Motor neuron (in vitro differentiated cells): ENCODE data around the gene JAK2. TPM values are rescaled to one million over a fixed set of nuclear protein-coding genes. Genes with fewer than 3 reads are reported as not detected.
"Not testable (repeated sequence)": the region's sequence is repeated elsewhere in the genome, so short reads cannot be mapped to it uniquely, and the experiment has no call there.

Source experiments
- ATAC-seq, 8 experiments: fragments of 200-7000 bp; cut with Tn5 transposase; replicated peaks in 6 of 8; 2 replicates each; pipeline ENCODE4 v1.8.0; 2021; ENCODE audit warnings: mild to moderate bottlenecking in 8 of 8, moderate library complexity in 8 of 8
- H3K27ac ChIP-seq, 2 donors: fragments of 250-450 bp; sonication (Bioruptor Pico); 2 replicates each; pipeline ENCODE4 v1.9.0; 2021; ENCODE audit warnings: antibody characterized with exemption in 2 of 2, mild to moderate bottlenecking in 2 of 2, moderate library complexity in 1 of 2
- H3K4me1 ChIP-seq, 2 donors: fragments of 250-450 bp; sonication (Bioruptor Pico); replicated peaks in 1 of 2; 2 replicates each; pipeline ENCODE4 v1.6.1; 2021; ENCODE audit warnings: antibody characterized with exemption in 2 of 2, mild to moderate bottlenecking in 2 of 2, moderate library complexity in 1 of 2
- H3K4me3 ChIP-seq, 5 donors: fragments of 250-450 bp; sonication (Bioruptor Pico); 2 replicates each; pipeline ENCODE4 v1.9.0; 2021; ENCODE audit warnings: antibody characterized with exemption in 5 of 5, mild to moderate bottlenecking in 5 of 5, moderate library complexity in 4 of 5
- WGBS, 10 experiments: fragments of 450-650 bp; shearing (Covaris generic); methylation state at CpG; one replicate each; pipeline ENCODE4 v1.0.0; 2022; 5-methylcytosine and 5-hydroxymethylcytosine counted together
- in situ Hi-C, 9 experiments: fragments of 400-800 bp; cut with MboI; loops; one replicate each; pipeline ENCODE4 v1.15.0; 2021; ENCODE audit warnings: low sequenced_read_pairs in 9 of 9, low pct_unique_long_range_greater_than_20kb in 2 of 9; ENCODE audit not compliant: unreplicated experiment in 9 of 9
- total RNA-seq, 8 experiments: library from RNA; unstranded; fragments of 300-600 nt; gene quantifications; 2 replicates each; pipeline versions ENCODE4 v1.2.3 to v1.2.4, GENCODE V29; 2022

JAK2 gene
- total RNA-seq, 8 experiments from 2014 or later = 6.5 to 28.2 (median 9.8) TPM

DNA sequence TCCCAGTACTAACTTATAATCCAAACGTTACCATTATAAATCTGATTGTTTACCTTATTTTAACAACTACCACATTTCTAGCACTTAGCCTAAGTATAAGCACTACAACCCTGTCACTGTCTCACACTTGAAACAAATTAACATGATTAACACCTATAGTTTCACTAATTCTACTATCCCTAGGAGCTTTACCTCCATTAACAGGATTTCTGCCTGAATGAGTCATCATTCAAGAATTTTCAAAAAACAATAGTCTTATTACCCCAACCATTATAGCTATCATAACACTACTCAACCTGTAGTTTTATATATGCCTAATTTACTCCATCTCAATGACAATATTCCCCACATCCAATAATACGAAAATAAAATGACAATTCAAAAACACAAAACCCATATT lies 110.7 kb downstream of the JAK2 start:
- H3K4me1 ChIP-seq = no peaks in the 10 kb centered on the region
- WGBS, 10 experiments = 73 to 100% (median 94%) methylated on average over 1 to 2 of the region's 2 CpGs; no CpG with 5 or more reads in 1 of the 10 experiments
- no peak overlapping the region for H3K4me3 ChIP-seq
- no peak for ATAC-seq
- in situ Hi-C loops = no loop called here
- H3K27ac ChIP-seq = no peak overlapping the region

DNA sequence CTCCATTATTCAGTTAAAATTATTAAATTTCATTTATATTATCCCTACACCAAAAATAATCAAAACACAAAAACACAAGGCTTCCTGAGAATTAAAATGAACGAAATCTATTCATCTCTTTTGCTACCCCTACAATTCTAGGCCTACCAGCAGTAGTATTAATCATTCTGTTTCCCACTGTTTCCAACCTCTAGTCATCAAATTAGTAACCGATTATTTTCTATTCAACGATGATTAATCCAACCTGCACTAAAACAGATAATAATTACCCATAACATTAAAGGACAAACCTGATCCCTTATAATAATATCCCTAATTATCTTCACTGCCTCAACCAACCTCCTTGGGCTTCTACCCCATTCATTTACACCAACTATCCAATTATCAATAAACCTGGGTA lies 114.4 kb downstream of the JAK2 start:
- in situ Hi-C loops = no loop called here
- Histone ChIP-seq H3K4me3 (no peak overlapping the region), H3K27ac (no peak overlapping the region), H3K4me1 (no peaks in the 10 kb centered on the region)
- 50 to 100% (median 92%) methylated on average over 1 to 3 of the region's 3 CpGs; no CpG with 5 or more reads in 1 of the 10 experiments for WGBS, 10 experiments
- no peak for ATAC-seq

DNA sequence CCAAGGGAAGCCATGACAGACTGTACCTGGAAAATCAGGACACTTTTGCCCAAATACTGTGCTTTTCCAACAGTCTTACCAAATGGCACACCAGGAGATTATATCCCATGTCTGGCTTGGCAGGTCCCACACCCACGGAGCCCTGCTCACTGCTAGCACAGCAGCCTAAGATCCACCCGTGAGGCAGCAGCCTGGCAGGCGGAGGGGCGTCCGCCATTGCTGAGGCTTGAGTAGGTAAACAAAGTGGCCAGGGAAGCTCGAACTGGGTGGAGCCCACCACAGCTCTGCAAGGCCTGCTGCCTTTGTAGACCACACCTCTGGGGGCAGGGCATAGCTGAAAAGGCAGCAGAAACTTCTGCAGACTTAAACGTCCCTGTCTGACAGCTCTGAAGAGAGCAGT lies 116.1 kb downstream of the JAK2 start:
- H3K27ac ChIP-seq, H3K4me3 ChIP-seq, H3K4me1 ChIP-seq, ATAC-seq, in situ Hi-C loops: not testable (repeated sequence)
- WGBS, 10 experiments = 40 to 94% (median 50%) methylated on average over 1 to 3 of the region's 7 CpGs; no CpG with 5 or more reads in 7 of the 10 experiments

DNA sequence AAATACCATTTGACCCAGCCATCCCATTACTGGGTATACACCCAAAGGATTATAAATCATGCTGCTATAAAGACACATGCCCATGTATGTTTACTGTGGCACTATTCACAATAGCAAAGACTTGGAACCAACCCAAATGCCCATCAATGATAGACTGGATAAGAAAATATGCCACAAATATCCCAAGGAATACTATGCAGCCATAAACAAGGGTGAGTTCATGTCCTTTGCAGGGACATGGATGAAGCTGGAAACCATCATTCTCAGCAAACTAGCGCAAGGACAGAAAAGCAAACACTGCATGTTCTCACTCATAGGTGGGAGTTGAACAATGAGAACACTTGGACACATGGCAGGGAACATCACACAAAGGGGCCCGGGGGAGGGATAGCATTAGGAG lies 121.4 kb downstream of the JAK2 start:
- H3K4me3 ChIP-seq, H3K4me1 ChIP-seq, ATAC-seq, in situ Hi-C loops, H3K27ac ChIP-seq: not testable (repeated sequence)
- WGBS, 10 experiments = 86 to 100% (median 100%) methylated on average over 1 to 2 of the region's 2 CpGs

DNA sequence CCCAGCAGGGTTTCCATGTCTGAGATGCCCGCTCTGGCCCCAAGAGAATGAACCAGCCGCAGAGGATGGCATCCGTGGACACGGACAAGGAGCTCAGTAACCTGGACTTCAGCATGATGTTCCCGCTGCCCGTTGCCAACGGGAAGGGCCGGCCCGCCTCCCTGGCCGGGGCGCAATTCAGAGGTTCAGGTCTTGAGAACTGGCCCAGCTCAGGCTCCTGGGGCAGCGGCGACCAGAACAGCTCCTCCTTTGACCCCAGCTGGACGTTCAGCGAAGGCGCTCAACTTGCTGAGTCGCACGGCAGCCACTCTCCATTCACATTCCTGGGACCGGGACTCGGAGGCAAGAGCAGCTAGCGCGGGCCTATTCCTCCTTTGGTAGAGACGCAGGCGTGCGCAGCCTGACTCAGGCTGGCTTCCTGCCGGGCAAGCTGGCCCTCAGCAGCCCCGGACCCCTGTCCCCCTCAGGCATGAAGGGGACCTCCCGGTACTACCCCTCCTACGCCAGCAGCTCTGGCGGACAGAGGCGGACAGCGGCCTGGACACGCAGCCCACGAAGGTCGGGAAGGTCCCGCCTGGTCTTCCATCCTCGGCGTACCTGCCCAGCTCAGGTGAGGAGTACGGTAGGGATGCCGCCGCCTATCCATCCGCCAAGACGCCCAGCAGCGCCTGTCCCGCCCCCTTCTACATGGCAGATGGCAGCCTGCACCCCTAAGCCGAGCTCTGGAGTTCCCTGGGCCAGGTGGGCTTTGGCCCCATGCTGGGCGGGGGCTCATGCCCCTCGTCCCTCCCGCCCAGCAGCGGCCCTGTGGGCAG lies 126.0 kb downstream of the JAK2 start:
- in situ Hi-C loops = no loop called here
- WGBS, 10 experiments = 94 to 100% methylated on average over 4 to 10 of the region's 50 CpGs; no CpG with 5 or more reads in 8 of the 10 experiments
- Histone ChIP-seq H3K27ac (no peak overlapping the region), H3K4me3 (no peak overlapping the region), H3K4me1 (no peaks in the 10 kb centered on the region)
- ATAC-seq = no peak

DNA sequence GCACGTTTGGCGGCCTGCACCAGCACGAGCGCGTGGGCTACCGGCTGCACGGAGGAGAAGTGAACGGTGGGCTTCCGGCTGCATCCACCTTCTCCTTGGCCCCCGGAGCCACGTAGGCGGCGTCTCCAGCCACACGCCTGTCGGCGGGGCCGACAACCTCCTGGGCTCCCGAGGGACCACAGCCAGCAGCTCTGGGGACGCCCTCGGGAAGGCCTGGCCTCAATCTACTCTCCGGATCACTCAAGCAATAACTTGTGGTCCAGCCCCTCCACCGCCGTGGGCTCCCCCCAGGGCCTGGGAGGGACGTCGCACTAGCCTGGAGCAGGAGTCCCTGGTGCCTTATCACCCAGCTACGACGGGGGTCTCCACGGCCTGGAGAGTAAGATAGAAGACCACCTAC lies 126.6 kb downstream of the JAK2 start:
- H3K4me1 ChIP-seq = no peaks in the 10 kb centered on the region
- no peak overlapping the region for H3K4me3 ChIP-seq
- ATAC-seq = no peak
- in situ Hi-C loops = no loop called here
- WGBS, 10 experiments = 93% methylated on average over 9 of the region's 28 CpGs; no CpG with 5 or more reads in 9 of the 10 experiments
- H3K27ac ChIP-seq = no peak overlapping the region

DNA sequence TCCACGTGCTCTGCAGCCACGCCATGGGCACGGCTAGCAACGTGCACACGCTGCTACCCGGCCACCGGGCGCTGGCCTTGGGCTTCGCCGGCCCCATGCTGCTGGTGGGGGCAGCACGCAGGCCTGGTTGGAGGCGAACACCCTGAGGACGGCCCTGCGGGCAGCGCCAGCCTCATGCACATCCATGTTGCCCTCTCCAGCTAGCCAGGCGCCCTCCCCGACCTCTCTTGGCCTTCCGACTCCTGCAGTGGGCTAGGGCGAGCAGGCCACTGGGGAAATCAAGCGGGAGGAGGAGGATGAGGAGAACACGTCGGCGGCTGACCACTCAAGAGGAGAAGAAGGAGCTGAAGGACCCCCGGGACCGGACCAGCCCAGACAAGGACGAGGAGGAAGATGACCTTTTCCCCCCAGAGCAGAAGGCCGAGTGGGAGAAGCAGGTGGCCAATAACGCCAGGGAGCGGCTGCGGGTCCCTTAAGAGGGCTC lies 127.1 kb downstream of the JAK2 start:
- Histone ChIP-seq H3K27ac (no peak overlapping the region), H3K4me1 (no peaks in the 10 kb centered on the region), H3K4me3 (no peak overlapping the region)
- WGBS, 10 experiments = 93 to 100% (median 96%) methylated on average over 3 to 17 of the region's 30 CpGs; no CpG with 5 or more reads in 4 of the 10 experiments
- no peak for ATAC-seq
- in situ Hi-C loops = no loop called here

DNA sequence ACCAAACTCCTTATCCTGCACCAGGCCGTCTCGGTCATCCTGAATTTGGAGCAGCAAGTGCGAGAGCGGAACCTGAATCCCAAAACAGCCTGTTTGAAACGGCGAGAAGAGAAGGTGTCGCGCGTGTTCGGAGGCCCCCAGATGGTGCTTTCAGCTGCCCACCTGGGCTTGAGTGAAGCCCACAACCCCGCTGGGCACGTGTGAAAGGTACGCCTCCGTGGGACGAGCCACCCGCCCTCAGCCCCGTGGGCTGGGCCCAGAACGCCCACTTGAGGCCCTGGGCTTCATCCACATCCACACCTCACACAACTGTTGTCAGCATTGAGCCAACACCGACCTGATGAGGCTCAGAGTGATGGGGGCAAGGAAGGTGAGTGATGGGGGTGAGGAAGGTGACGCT lies 127.6 kb downstream of the JAK2 start:
- WGBS, 10 experiments = 84 to 100% (median 94%) methylated on average over 2 to 10 of the region's 20 CpGs; no CpG with 5 or more reads in 6 of the 10 experiments
- in situ Hi-C loops = no loop called here
- no peak for ATAC-seq
- Histone ChIP-seq H3K27ac (no peak overlapping the region), H3K4me3 (no peak overlapping the region), H3K4me1 (no peaks in the 10 kb centered on the region)

DNA sequence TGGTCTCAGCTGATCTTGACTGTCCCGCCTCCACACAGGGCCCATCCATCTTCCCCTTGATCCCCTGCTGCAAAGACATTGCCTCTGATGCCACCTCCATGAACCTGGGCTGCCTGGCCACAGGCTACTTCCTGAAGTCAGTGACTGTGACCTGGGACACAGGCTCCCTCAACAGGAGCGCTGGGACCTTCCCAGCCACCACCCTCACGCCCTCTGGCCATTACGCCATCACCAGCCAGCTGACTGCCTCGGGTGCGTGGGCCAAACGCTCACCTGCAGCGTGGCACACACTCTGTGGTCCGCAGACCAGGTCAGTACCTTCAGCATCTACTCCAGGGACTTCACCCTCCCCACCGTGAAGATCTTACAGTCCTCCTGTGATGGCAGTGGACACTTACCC lies 128.5 kb downstream of the JAK2 start:
- no peak overlapping the region for H3K4me3 ChIP-seq
- no peak for ATAC-seq
- in situ Hi-C loops = no loop called here
- H3K27ac ChIP-seq = no peak overlapping the region
- H3K4me1 ChIP-seq = no peaks in the 10 kb centered on the region
- WGBS, 10 experiments = 80 to 100% (median 100%) methylated on average over 1 to 6 of the region's 10 CpGs; no CpG with 5 or more reads in 4 of the 10 experiments

DNA sequence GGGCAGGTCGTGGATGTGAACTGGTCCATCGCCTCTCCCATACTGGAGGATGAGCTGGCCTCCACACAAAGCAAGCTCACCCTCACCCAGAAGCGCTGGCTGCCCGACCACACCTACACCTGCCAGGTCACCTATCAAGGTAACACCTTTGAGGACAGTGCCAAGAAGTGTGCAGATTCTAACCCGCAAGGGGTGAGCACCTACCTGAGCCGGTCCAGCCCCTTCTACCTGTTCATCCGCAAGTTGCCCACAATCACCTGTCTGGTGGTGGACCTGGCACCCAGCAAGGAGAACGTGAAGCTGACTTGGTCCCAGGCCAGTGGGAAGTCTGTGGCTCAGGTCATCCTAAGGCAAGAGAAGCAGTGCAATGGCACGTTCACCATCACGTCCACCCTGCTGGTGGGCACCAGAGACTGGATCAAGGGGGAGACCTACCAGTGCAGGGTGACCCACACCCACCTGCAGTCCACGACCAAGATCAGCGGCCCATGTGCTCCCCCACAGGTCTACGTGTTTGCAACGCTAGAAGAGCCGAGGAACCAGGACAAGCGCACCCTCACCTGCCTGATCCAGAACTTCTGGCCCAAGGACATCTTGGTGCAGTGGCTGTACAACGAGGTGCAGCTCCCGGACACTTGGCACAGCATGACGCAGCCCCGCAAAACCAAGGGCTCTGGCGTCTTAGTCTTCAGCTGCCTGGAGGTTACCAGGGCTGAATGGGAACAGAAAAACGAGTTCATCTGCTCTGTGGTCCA lies 129.1 kb downstream of the JAK2 start:
- Histone ChIP-seq H3K27ac (no peak overlapping the region), H3K4me3 (no peak overlapping the region), H3K4me1 (no peaks in the 10 kb centered on the region)
- WGBS, 10 experiments = 53 to 100% (median 96%) methylated on average over 1 to 12 of the region's 22 CpGs; no CpG with 5 or more reads in 2 of the 10 experiments
- in situ Hi-C loops = no loop called here
- ATAC-seq = no peak

DNA sequence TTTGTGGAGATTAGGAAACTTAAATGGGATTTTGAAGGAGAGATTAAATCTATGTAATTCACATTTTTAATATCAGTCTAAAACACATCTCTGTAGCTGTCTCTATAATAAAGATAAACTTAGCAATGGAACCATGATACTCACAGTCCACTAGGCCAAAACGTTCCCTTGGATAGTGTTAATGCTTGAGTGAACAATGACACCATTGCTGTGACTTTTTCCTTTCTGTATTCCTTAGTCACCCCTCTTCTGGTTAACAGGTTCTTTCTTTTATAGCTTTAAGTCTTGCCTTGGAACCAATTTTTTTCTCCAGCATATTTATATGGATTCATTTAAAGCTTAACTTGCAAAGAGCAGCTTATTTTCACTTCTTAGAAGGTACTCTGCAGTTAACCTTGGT lies 137.0 kb downstream of the JAK2 start:
- no peaks in the 10 kb centered on the region for H3K4me1 ChIP-seq
- WGBS, 10 experiments = 38 to 100% (median 60%) methylated on average over 1 of the region's 1 CpG; no CpG with 5 or more reads in 4 of the 10 experiments
- in situ Hi-C loops = no loop called here
- H3K27ac ChIP-seq = no peak overlapping the region
- no peak overlapping the region for H3K4me3 ChIP-seq
- ATAC-seq = peak in 1 of 8 experiments; percentile 24

DNA sequence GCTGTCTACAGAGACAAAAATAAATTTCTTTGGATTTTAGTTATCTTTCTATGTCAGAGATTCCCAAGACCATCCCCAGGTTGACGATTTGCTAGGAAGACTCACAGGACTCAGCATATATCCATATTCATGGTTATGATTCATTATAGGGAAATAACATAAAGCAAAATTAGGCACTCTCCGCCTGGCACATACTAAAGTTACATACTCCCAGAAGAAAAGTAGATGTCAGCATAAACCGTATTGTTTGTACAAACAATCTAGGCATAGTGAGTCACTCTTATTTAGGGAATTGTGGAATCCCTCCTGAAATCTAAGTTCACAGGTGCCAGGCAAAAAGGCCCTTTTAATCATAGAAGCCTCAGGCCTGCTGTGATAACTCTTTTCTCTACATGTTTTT lies 137.4 kb downstream of the JAK2 start:
- H3K4me3 ChIP-seq = no peak overlapping the region
- in situ Hi-C loops = no loop called here
- peak in 3 of 8 experiments; percentile 51 to 92 (median 66) for ATAC-seq
- WGBS, 10 experiments = 18 to 100% (median 90%) methylated on average over 1 to 3 of the region's 3 CpGs; no CpG with 5 or more reads in 1 of the 10 experiments
- no peaks in the 10 kb centered on the region for H3K4me1 ChIP-seq
- no peak overlapping the region for H3K27ac ChIP-seq

DNA sequence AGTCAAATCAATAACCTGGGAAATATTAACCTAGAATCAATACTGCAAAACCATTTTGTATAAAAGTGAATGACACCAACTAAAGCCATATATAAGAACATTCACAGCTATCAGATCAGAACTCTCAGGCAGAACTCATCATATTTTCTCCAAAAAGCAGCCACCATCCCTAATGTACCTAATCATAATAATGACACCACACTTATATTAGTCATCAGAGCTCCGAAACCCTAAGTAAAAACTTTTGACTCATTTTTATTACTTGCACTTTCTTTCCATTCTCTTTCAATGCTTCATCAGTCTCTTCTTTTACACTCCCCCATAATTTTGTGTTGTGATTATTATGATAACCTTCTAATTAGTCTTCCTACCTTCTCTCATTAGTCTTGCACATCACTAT lies 155.1 kb downstream of the JAK2 start:
- no peak for ATAC-seq

More for the DNA sequence above, 155.1 kb downstream of the JAK2 start:
- in situ Hi-C loops = no loop called here
- Histone ChIP-seq H3K27ac (no peak overlapping the region), H3K4me3 (no peak overlapping the region), H3K4me1 (no peaks in the 10 kb centered on the region)
- 0 to 100% (median 80%) methylated on average over 1 of the region's 1 CpG; no CpG with 5 or more reads in 1 of the 10 experiments for WGBS, 10 experiments
